GM18873 (cell line): Measurements from ENCODE around the gene SFTPA1.
A peak's percentile ranks its signal among the peaks of the same experiment; 100 is the strongest.
"Not testable (repeated sequence)": the region's sequence is repeated elsewhere in the genome, so short reads cannot be mapped to it uniquely, and the experiment has no call there.

ENCODE experiments used
- ATAC-seq: cut with Tn5 transposase; IDR thresholded peaks from one replicate; pipeline ENCODE4 v1.9.1; 2021; ENCODE audit warnings: mild to moderate bottlenecking, moderate library complexity, moderate number of reproducible peaks; ENCODE audit not compliant: unreplicated experiment, low FRiP score

SFTPA1 gene

GRCh38 chr10:79610601-79611191 lies at the start of gene SFTPA1:
TSS of gene SFTPA1 (plus strand) at chr10:79610939. CDS start at chr10:79611826, 887 bp downstream.
- ATAC-seq: no peak

GRCh38 chr10:79561257-79561656 lies 49.5 kb upstream of the SFTPA1 start:
- ATAC-seq: no peak

- peak; percentile 74 for ATAC-seq
Measured at GRCh38 chr10:79562135-79562756, 48.5 kb upstream of the SFTPA1 start.

- no peak for ATAC-seq
Measured at GRCh38 chr10:79563426-79563825, 47.3 kb upstream of the SFTPA1 start.

- not testable (repeated sequence) for ATAC-seq
Measured at GRCh38 chr10:79570624-79571023, 40.1 kb upstream of the SFTPA1 start.

- ATAC-seq: no peak
Measured at GRCh38 chr10:79579361-79579760, 31.4 kb upstream of the SFTPA1 start.

- ATAC-seq: no peak
Measured at GRCh38 chr10:79581044-79581443, 29.7 kb upstream of the SFTPA1 start.

- no peak for ATAC-seq
Measured at GRCh38 chr10:79582096-79582495, 28.6 kb upstream of the SFTPA1 start.

- ATAC-seq: not testable (repeated sequence)
Measured at GRCh38 chr10:79582954-79583353, 27.8 kb upstream of the SFTPA1 start.

- no peak for ATAC-seq
Measured at GRCh38 chr10:79583488-79584024, 27.2 kb upstream of the SFTPA1 start.

- ATAC-seq: no peak
Measured at GRCh38 chr10:79585870-79586527, 24.7 kb upstream of the SFTPA1 start.

- ATAC-seq: no peak
Measured at GRCh38 chr10:79586933-79587332, 23.8 kb upstream of the SFTPA1 start.

- ATAC-seq: no peak
Measured at GRCh38 chr10:79588800-79589199, 21.9 kb upstream of the SFTPA1 start.

GRCh38 chr10:79593377-79593776 lies 17.4 kb upstream of the SFTPA1 start:
- no peak for ATAC-seq

GRCh38 chr10:79594565-79594964 lies 16.2 kb upstream of the SFTPA1 start:
- not testable (repeated sequence) for ATAC-seq

- ATAC-seq: no peak
Measured at GRCh38 chr10:79595510-79595909, 15.2 kb upstream of the SFTPA1 start.

- ATAC-seq: not testable (repeated sequence)
Measured at GRCh38 chr10:79599644-79600043, 11.1 kb upstream of the SFTPA1 start.

GRCh38 chr10:79601939-79602338 lies 8.8 kb upstream of the SFTPA1 start:
- ATAC-seq: no peak

- ATAC-seq: no peak
Measured at GRCh38 chr10:79602953-79603352, 7.8 kb upstream of the SFTPA1 start.

- no peak for ATAC-seq
Measured at GRCh38 chr10:79604294-79604693, 6.4 kb upstream of the SFTPA1 start.

- ATAC-seq: no peak
Measured at GRCh38 chr10:79605308-79605707, 5.4 kb upstream of the SFTPA1 start.
